Vagina (tissue), 2 donors: ENCODE data around the gene ALOX12B.

Source experiments
- POLR2A ChIP-seq, 2 donors: fragments of 450-650 bp; IDR thresholded peaks; one replicate each; pipeline ENCODE4 v1.6.1; 2017; ENCODE audit warnings: antibody characterized with exemption in 2 of 2, mild to moderate bottlenecking in 2 of 2, moderate library complexity in 2 of 2
- POLR2AphosphoS5 ChIP-seq, 2 donors: sonication (generic); formaldehyde crosslinking; IDR thresholded peaks; one replicate each; pipeline ENCODE4 v1.9.0; 2017; ENCODE audit warnings: antibody characterized with exemption in 2 of 2, mild to moderate bottlenecking in 2 of 2, low read depth in 1 of 2; ENCODE audit not compliant: insufficient read depth in 1 of 2
- TF ChIP-seq, protein P1 (sequence below), 3 experiments: fragments of 450-650 bp in 2 of 3; fragments of 200-600 bp in 1 of 3; sonication (generic) in 1 of 3; IDR thresholded peaks; one replicate each; pipeline ENCODE4 v1.5.1; 2017 to 2019; ENCODE audit warnings: antibody characterized with exemption in 3 of 3, mild to moderate bottlenecking in 2 of 3, moderate library complexity in 2 of 3

DNA sequence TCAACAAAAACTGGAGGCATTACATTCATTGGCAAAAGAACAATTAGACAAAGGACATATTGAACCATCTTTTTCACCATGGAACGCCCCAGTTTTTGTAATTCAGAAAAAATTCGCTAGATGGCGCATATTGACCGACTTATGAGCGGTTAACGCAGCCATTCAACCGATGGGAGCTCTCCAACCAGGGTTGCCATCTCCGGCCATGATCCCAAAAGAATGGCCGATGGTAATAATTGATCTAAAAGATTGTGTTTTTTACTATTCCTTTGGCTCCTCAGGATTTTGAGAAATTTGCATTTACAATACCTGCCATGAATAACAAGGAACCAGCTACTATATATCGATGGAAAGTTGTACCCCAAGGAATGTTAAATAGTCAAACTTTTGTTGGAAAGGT lies 27.2 kb downstream of the ALOX12B start:
- TF ChIP-seq, protein P1, sequence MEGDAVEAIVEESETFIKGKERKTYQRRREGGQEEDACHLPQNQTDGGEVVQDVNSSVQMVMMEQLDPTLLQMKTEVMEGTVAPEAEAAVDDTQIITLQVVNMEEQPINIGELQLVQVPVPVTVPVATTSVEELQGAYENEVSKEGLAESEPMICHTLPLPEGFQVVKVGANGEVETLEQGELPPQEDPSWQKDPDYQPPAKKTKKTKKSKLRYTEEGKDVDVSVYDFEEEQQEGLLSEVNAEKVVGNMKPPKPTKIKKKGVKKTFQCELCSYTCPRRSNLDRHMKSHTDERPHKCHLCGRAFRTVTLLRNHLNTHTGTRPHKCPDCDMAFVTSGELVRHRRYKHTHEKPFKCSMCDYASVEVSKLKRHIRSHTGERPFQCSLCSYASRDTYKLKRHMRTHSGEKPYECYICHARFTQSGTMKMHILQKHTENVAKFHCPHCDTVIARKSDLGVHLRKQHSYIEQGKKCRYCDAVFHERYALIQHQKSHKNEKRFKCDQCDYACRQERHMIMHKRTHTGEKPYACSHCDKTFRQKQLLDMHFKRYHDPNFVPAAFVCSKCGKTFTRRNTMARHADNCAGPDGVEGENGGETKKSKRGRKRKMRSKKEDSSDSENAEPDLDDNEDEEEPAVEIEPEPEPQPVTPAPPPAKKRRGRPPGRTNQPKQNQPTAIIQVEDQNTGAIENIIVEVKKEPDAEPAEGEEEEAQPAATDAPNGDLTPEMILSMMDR (IDR thresholded peaks at IDR 0.05) = peak; percentile 57 to 68 (median 60)
- TF ChIP-seq POLR2AphosphoS5 (IDR thresholded peaks at IDR 0.05; ENCODE audit: insufficient read depth in 1 of 2, low read depth in 1 of 2) = no peak
- no peak for TF ChIP-seq POLR2A (IDR thresholded peaks at IDR 0.05)
